ENCODE data around the gene TFB1M.
"Not testable (repeated sequence)": the region's sequence is repeated elsewhere in the genome, so short reads cannot be mapped to it uniquely, and the experiment has no call there.

TFB1M gene

GRCh38 chr6:155314092-155314772, at the start of gene TFB1M:
Gene TFB1M (minus strand): TSS chr6:155314484. CDS start chr6:155314428, 56 bp downstream.
- DNase-seq: peak; percentile 95 to 97

- not testable (repeated sequence) for DNase-seq
Measured at GRCh38 chr6:155364021-155364420, 49.7 kb upstream of the TFB1M start.

- not testable (repeated sequence) for DNase-seq
Measured at GRCh38 chr6:155362968-155363632, 48.8 kb upstream of the TFB1M start.

GRCh38 chr6:155354167-155354566, 39.9 kb upstream of the TFB1M start:
- DNase-seq: no peak

- no peak for DNase-seq
Measured at GRCh38 chr6:155352811-155353210, 38.5 kb upstream of the TFB1M start.

GRCh38 chr6:155352130-155352420, 37.8 kb upstream of the TFB1M start:
- no peak for DNase-seq

- DNase-seq: no peak
Measured at GRCh38 chr6:155351273-155352129, 37.2 kb upstream of the TFB1M start.

GRCh38 chr6:155349956-155350355, 35.7 kb upstream of the TFB1M start:
- no peak for DNase-seq

GRCh38 chr6:155349129-155349528, 34.8 kb upstream of the TFB1M start:
- DNase-seq: no peak

GRCh38 chr6:155347800-155348199, 33.5 kb upstream of the TFB1M start:
- DNase-seq: no peak

GRCh38 chr6:155346957-155347356, 32.7 kb upstream of the TFB1M start:
- no peak for DNase-seq

GRCh38 chr6:155344341-155345006, 30.2 kb upstream of the TFB1M start:
- DNase-seq: no peak

GRCh38 chr6:155341130-155341828, 27.0 kb upstream of the TFB1M start:
- no peak for DNase-seq

- no peak for DNase-seq
Measured at GRCh38 chr6:155340464-155341129, 26.3 kb upstream of the TFB1M start.

- DNase-seq: not testable (repeated sequence)
Measured at GRCh38 chr6:155339929-155340328, 25.6 kb upstream of the TFB1M start.

GRCh38 chr6:155338237-155338636, 24.0 kb upstream of the TFB1M start:
- not testable (repeated sequence) for DNase-seq

- no peak for DNase-seq
Measured at GRCh38 chr6:155335265-155335664, 21.0 kb upstream of the TFB1M start.

- DNase-seq: not testable (repeated sequence)
Measured at GRCh38 chr6:155334073-155334472, 19.8 kb upstream of the TFB1M start.

GRCh38 chr6:155333414-155333813, 19.1 kb upstream of the TFB1M start:
- no peak for DNase-seq

- DNase-seq: no peak
Measured at GRCh38 chr6:155330922-155331321, 16.6 kb upstream of the TFB1M start.

GRCh38 chr6:155330133-155330734, 15.9 kb upstream of the TFB1M start:
- DNase-seq: no peak

All from NCI-H2081 (cell line).